H9 (cell line): ENCODE data around the gene GPRIN1. TPM values are rescaled to one million over a fixed set of nuclear protein-coding genes. Genes with fewer than 3 reads are reported as not detected.

ENCODE experiments used
- DNase-seq: peaks from one replicate; pipeline ENCODE4 v3.0.0-alpha.2; 2017
- H2AFZ ChIP-seq: one replicate; pipeline ENCODE4 v1.6.1; 2013; ENCODE audit warnings: mild to moderate bottlenecking, low read length, control low read depth, moderate library complexity
- H2AK5ac ChIP-seq: 2 replicates; pipeline ENCODE4 v1.6.1; 2013; ENCODE audit warnings: low read length, control low read depth, mixed read lengths; ENCODE audit not compliant: insufficient read length
- H2BK120ac ChIP-seq: one replicate; pipeline ENCODE4 v1.6.1; 2013; ENCODE audit warnings: low read depth, mild to moderate bottlenecking, low read length, control low read depth, inconsistent platforms; ENCODE audit not compliant: poor library complexity, severe bottlenecking
- H2BK12ac ChIP-seq: 2 replicates; pipeline ENCODE4 v1.6.1; 2013; ENCODE audit warnings: low read length, control low read depth, mixed read lengths, low read depth; ENCODE audit not compliant: insufficient read length
- H2BK15ac ChIP-seq: 2 replicates; pipeline ENCODE4 v1.6.1; 2013; ENCODE audit warnings: low read depth, low read length, control low read depth
- H2BK20ac ChIP-seq: one replicate; pipeline ENCODE4 v1.6.1; 2013; ENCODE audit warnings: low read depth, mild to moderate bottlenecking, low read length, control low read depth, inconsistent platforms; ENCODE audit not compliant: poor library complexity, severe bottlenecking
- H2BK5ac ChIP-seq: 2 replicates; pipeline ENCODE4 v1.6.1; 2013; ENCODE audit warnings: low read length, control low read depth, mixed read lengths; ENCODE audit not compliant: insufficient read length
- H3K14ac ChIP-seq: 2 replicates; pipeline ENCODE4 v1.6.1; 2013; ENCODE audit warnings: low read length, control low read depth; ENCODE audit not compliant: insufficient read depth
- H3K18ac ChIP-seq: 2 replicates; pipeline ENCODE4 v1.6.1; 2013; ENCODE audit warnings: low read depth, mild to moderate bottlenecking, mixed read lengths, low read length, control low read depth; ENCODE audit not compliant: insufficient read length
- H3K23ac ChIP-seq: 2 replicates; pipeline ENCODE4 v1.6.1; 2013; ENCODE audit warnings: low read length, control low read depth, mixed read lengths, low read depth; ENCODE audit not compliant: insufficient read length
- H3K23me2 ChIP-seq: 2 replicates; pipeline ENCODE4 v1.6.1; 2013; ENCODE audit warnings: low read depth, mild to moderate bottlenecking, mixed read lengths, low read length, control low read depth; ENCODE audit not compliant: insufficient read length, poor library complexity, severe bottlenecking
- H3K27ac ChIP-seq: 2 replicates; pipeline ENCODE4 v1.5.1; 2013; ENCODE audit warnings: low read length, control low read depth, mixed read lengths, low read depth; ENCODE audit not compliant: insufficient read length
- H3K27me3 ChIP-seq: 2 replicates; pipeline ENCODE4 v1.6.1; 2013; ENCODE audit warnings: low read length, control low read depth, inconsistent platforms; ENCODE audit not compliant: insufficient read depth
- H3K4ac ChIP-seq: 2 replicates; pipeline ENCODE4 v1.6.1; 2013; ENCODE audit warnings: low read depth, mild to moderate bottlenecking, control low read depth, inconsistent platforms, low read length, moderate library complexity
- H3K4me1 ChIP-seq: 2 replicates; pipeline ENCODE4 v1.6.1; 2013; ENCODE audit warnings: low read length, control low read depth, inconsistent platforms; ENCODE audit not compliant: insufficient read depth
- H3K4me2 ChIP-seq: 2 replicates; pipeline ENCODE4 v1.6.1; 2013; ENCODE audit warnings: low read length, control low read depth, mixed read lengths; ENCODE audit not compliant: insufficient read length, insufficient read depth
- H3K56ac ChIP-seq: 2 replicates; pipeline ENCODE4 v1.6.1; 2013; ENCODE audit warnings: low read depth, mild to moderate bottlenecking, mixed read lengths, low read length, control low read depth; ENCODE audit not compliant: insufficient read length
- H3K79me1 ChIP-seq: 2 replicates; pipeline ENCODE4 v1.6.1; 2013; ENCODE audit warnings: low read depth, mild to moderate bottlenecking, moderate library complexity, low read length, control low read depth, inconsistent platforms; ENCODE audit not compliant: insufficient read depth, poor library complexity, severe bottlenecking
- H3K79me2 ChIP-seq: 2 replicates; pipeline ENCODE4 v1.6.1; 2013; ENCODE audit warnings: low read length, control low read depth, inconsistent platforms; ENCODE audit not compliant: insufficient read depth
- H3K9ac ChIP-seq: 2 replicates; pipeline ENCODE4 v1.6.1; 2013; ENCODE audit warnings: low read length, control low read depth, mixed read lengths; ENCODE audit not compliant: insufficient read length; ENCODE audit errors: extremely low read depth
- H3K9me3 ChIP-seq: one replicate; pipeline ENCODE4 v1.6.1; 2013; ENCODE audit warnings: low read depth, low read length, inconsistent platforms; ENCODE audit not compliant: control insufficient read depth
- H3T11ph ChIP-seq: one replicate; pipeline ENCODE4 v1.6.1; 2013; ENCODE audit warnings: mild to moderate bottlenecking, low read length, control low read depth, inconsistent platforms
- H4K20me1 ChIP-seq: one replicate; pipeline ENCODE4 v1.6.1; 2013; ENCODE audit not compliant: control insufficient read depth, insufficient read length, insufficient read depth
- H4K5ac ChIP-seq: 2 replicates; pipeline ENCODE4 v1.6.1; 2013; ENCODE audit warnings: low read depth, mild to moderate bottlenecking, mixed read lengths, low read length, control low read depth; ENCODE audit not compliant: insufficient read length
- H4K8ac ChIP-seq: replicated peaks from 2 replicates; pipeline ENCODE4 v1.6.1; 2013; ENCODE audit warnings: low read length, control low read depth, mixed read lengths, low read depth; ENCODE audit not compliant: insufficient read length
- H4K91ac ChIP-seq: 2 replicates; pipeline ENCODE4 v1.6.1; 2013; ENCODE audit warnings: low read depth, mild to moderate bottlenecking, moderate library complexity, mixed read lengths, low read length, control low read depth; ENCODE audit not compliant: insufficient read length
- H3K27ac Mint-ChIP-seq, 3 experiments: 2 replicates in 2 of 3; 3 replicates in 1 of 3; pipeline ENCODE4 v1.8.0; 2020 to 2021; ENCODE audit warnings: mixed read lengths in 3 of 3, mild to moderate bottlenecking in 1 of 3, moderate library complexity in 1 of 3
- H3K27me3 Mint-ChIP-seq: 2 replicates; pipeline ENCODE4 v1.8.0; 2021; ENCODE audit warnings: low read depth, mild to moderate bottlenecking, moderate library complexity, mixed read lengths
- H3K36me3 Mint-ChIP-seq, 3 experiments: 2 replicates in 2 of 3; 3 replicates in 1 of 3; pipeline ENCODE4 v1.8.0; 2020 to 2021; ENCODE audit warnings: low read depth in 3 of 3, mixed read lengths in 3 of 3; ENCODE audit not compliant: insufficient read depth in 1 of 3
- H3K4me1 Mint-ChIP-seq, 2 experiments: 2 replicates each; pipeline ENCODE4 v1.8.0; 2020; ENCODE audit warnings: mixed read lengths in 2 of 2
- H3K4me3 Mint-ChIP-seq, 2 experiments: 2 replicates in 1 of 2; 3 replicates in 1 of 2; pipeline ENCODE4 v1.8.0; 2020 to 2021; ENCODE audit warnings: mild to moderate bottlenecking in 2 of 2, mixed read lengths in 2 of 2, moderate library complexity in 1 of 2
- H3K9me3 Mint-ChIP-seq, 2 experiments: 2 replicates in 1 of 2; 3 replicates in 1 of 2; pipeline ENCODE4 v1.8.0; 2020; ENCODE audit warnings: mild to moderate bottlenecking in 2 of 2, mixed read lengths in 2 of 2, moderate library complexity in 1 of 2
- CTCF ChIP-seq: fragments of 200-600 bp; sonication (generic); conservative IDR thresholded peaks from 3 replicates; pipeline ENCODE4 v1.8.0; 2021; ENCODE audit warnings: antibody characterized with exemption, mild to moderate bottlenecking
- WGBS: extraction: QIAGEN DNeasy Blood & Tissue Kit; methylation state at CpG from one replicate; pipeline ENCODE4 v1.1.7; 2013; ENCODE audit warnings: missing lambda C conversion rate, low lambda C conversion rate, mixed read lengths; ENCODE audit not compliant: insufficient read length; ENCODE audit errors: extremely low coverage; 5-methylcytosine and 5-hydroxymethylcytosine counted together
- total RNA-seq: library from RNA; stranded (reverse); gene quantifications from 2 replicates; pipeline ENCODE4 v1.2.1, GENCODE V29; 2021

GPRIN1 gene
- total RNA-seq, 1 experiment from 2014 or later: 10.8 TPM

GRCh38 chr5:176593273-176593869 is 16.6 kb downstream of the GPRIN1 start:
- peaks cover 38% of the 10 kb centered on the region for H3K27me3 Mint-ChIP-seq
- Histone ChIP-seq H3K14ac (no peak overlapping the region), H3K9ac (no peak overlapping the region), H2BK5ac (no peak overlapping the region), H4K91ac (no peak overlapping the region), H3K4ac (no peak overlapping the region), H4K8ac (no peak overlapping the region), H3K4me2 (no peak overlapping the region), H3K27me3 (no peaks in the 10 kb centered on the region), H2BK20ac (no peak overlapping the region), H3K23me2 (no peaks in the 10 kb centered on the region), H3K79me2 (no peaks in the 10 kb centered on the region), H2BK12ac (no peak overlapping the region), H2AFZ (no peak overlapping the region), H4K5ac (no peak overlapping the region), H4K20me1 (peaks cover 4% of the 10 kb centered on the region), H3K23ac (no peak overlapping the region), H3K4me1 (no peaks in the 10 kb centered on the region), H3K79me1 (no peaks in the 10 kb centered on the region), H3K18ac (no peak overlapping the region), H3T11ph (no peak overlapping the region), H3K56ac (no peak overlapping the region), H2BK15ac (no peak overlapping the region), H2BK120ac (no peak overlapping the region), H3K9me3 (no peaks in the 10 kb centered on the region), H3K27ac (no peak overlapping the region), H2AK5ac (no peak overlapping the region)
- H3K36me3 Mint-ChIP-seq: peaks cover 0 to 3% (median 3%) of the 10 kb centered on the region in 3 experiments; a peak in 6 of 7 replicates
- no peak overlapping the region for H3K27ac Mint-ChIP-seq
- no CpG with 5 or more reads among the region's 12 CpGs for WGBS
- H3K4me3 Mint-ChIP-seq: no peak overlapping the region
- no peak for DNase-seq
- H3K9me3 Mint-ChIP-seq: peaks cover 0 to 3% of the 10 kb centered on the region in 2 experiments; a peak in 2 of 5 replicates
- H3K4me1 Mint-ChIP-seq: no peaks in the 10 kb centered on the region
- peak; percentile 42; the same call in 2 of the 3 replicates for TF ChIP-seq CTCF
